Activated CD4-positive, alpha-beta T cell treated with anti-CD3 and anti-CD28 coated beads for 36 hours (primary cell): ENCODE measurements around the gene SPATC1L. TPM values are rescaled to one million over a fixed set of nuclear protein-coding genes. Genes with fewer than 3 reads are reported as not detected.
A peak's percentile ranks its signal among the peaks of the same experiment; 100 is the strongest.

ENCODE experiments used
- ATAC-seq: fragments of 200-7000 bp; cut with Tn5 transposase; one replicate; pipeline ENCODE4 v1.10.0; 2021; ENCODE audit warnings: mild to moderate bottlenecking, moderate library complexity
- CTCF ChIA-PET: fragments of 350-600 bp; sonication (Branson Sonifier 250); formaldehyde crosslinking; loops from one replicate; lab custom pipeline; 2021; ENCODE audit warnings: antibody characterized with exemption; lab: Charles Lee
- POLR2A ChIA-PET: fragments of 350-600 bp; sonication (Branson Sonifier 250); formaldehyde crosslinking; loops from one replicate; lab custom pipeline; 2021; ENCODE audit warnings: antibody characterized with exemption, inconsistent platforms; lab: Charles Lee
- DNase-seq: peaks from one replicate; pipeline ENCODE4 v3.0.0-alpha.2; 2020
- H3K27ac Mint-ChIP-seq: one replicate; pipeline ENCODE4 v1.8.0; 2021; ENCODE audit warnings: mixed read lengths
- H3K27me3 Mint-ChIP-seq: one replicate; pipeline ENCODE4 v1.8.0; 2021; ENCODE audit warnings: mixed read lengths
- H3K36me3 Mint-ChIP-seq: one replicate; pipeline ENCODE4 v1.8.0; 2021; ENCODE audit warnings: low read depth, mixed read lengths
- H3K4me1 Mint-ChIP-seq: one replicate; pipeline ENCODE4 v1.8.0; 2021; ENCODE audit warnings: mixed read lengths
- H3K4me3 Mint-ChIP-seq: one replicate; pipeline ENCODE4 v1.8.0; 2021; ENCODE audit warnings: mild to moderate bottlenecking, moderate library complexity, mixed read lengths
- H3K9me3 Mint-ChIP-seq: one replicate; pipeline ENCODE4 v1.8.0; 2021; ENCODE audit warnings: low read depth, mixed read lengths
- intact Hi-C, 2 experiments: fragments of 100-400 bp; cut with DNase I in 1 of 2; cut with micrococcal nuclease in 1 of 2; formaldehyde crosslinking; loops; one replicate each; pipeline versions ENCODE4 v1.14.2 to v1.15.1; 2022 to 2024; cut with DNase I, micrococcal nuclease
- total RNA-seq, 2 experiments: library from RNA; stranded (reverse); gene quantifications; one replicate each; pipeline ENCODE4 v1.2.3, GENCODE V29; 2021

Gene SPATC1L
- total RNA-seq, 2 experiments from 2014 or later: 8.1 to 13.0 TPM

DNA sequence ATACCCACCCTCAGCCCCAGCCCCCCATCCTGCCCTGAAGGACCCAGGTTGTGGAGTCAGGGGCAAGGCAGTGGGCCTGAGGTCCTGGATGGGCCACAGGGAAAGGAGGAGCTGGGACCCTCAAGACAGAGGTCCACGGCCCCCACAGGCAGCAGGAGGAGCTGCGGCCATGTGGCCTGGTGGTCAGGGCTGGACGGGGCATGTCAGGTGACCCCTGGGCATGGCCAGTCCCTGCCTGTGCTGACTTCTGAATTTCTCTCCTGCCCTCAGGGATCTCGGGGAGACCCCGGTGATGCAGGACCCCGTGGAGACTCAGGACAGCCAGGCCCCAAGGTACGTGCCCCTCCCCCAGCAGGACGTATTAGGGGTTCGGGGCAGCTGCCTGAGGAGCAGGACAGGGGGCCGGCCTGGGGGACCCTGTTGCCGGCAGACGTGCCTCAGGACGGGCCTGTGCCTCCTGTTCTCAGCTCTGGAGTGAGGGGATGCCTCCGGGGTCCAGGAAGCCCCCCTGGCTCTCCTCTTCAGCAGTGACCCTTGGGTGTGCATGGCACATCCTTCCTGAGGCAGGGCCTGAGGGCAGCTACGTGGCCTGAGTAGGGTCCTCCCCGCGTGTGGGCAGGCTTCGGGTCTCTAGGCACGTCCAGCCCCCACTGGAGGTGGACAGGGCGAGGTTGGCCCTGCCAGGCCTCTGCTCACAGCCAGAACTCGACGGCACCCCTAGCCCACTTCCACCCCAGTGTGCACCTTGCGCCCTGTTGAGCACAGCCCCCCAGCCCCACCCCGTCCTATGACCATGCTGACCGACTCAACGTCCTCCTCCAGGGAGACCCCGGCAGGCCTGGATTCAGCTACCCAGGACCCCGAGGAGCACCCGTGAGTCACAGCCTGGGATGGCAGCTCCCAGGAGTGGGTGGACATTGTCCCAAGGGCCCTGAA is 62.7 kb downstream of the SPATC1L start:
- intact Hi-C loops: no loop called here
- Mint-ChIP-seq H3K4me1 (no peaks in the 10 kb centered on the region), H3K27ac (no peak overlapping the region), H3K36me3 (peaks cover 1% of the 10 kb centered on the region), H3K9me3 (no peaks in the 10 kb centered on the region), H3K4me3 (no peak overlapping the region), H3K27me3 (no peaks in the 10 kb centered on the region)
- ATAC-seq (no peak), DNase-seq (peak; percentile 3)
- ChIA-PET POLR2A (no interaction called here), CTCF (interaction anchor here (0.6 kb wide), 1 partner anchor 108 kb away, joined by 3 read pairs; no protein-coding TSS in a partner anchor)

DNA sequence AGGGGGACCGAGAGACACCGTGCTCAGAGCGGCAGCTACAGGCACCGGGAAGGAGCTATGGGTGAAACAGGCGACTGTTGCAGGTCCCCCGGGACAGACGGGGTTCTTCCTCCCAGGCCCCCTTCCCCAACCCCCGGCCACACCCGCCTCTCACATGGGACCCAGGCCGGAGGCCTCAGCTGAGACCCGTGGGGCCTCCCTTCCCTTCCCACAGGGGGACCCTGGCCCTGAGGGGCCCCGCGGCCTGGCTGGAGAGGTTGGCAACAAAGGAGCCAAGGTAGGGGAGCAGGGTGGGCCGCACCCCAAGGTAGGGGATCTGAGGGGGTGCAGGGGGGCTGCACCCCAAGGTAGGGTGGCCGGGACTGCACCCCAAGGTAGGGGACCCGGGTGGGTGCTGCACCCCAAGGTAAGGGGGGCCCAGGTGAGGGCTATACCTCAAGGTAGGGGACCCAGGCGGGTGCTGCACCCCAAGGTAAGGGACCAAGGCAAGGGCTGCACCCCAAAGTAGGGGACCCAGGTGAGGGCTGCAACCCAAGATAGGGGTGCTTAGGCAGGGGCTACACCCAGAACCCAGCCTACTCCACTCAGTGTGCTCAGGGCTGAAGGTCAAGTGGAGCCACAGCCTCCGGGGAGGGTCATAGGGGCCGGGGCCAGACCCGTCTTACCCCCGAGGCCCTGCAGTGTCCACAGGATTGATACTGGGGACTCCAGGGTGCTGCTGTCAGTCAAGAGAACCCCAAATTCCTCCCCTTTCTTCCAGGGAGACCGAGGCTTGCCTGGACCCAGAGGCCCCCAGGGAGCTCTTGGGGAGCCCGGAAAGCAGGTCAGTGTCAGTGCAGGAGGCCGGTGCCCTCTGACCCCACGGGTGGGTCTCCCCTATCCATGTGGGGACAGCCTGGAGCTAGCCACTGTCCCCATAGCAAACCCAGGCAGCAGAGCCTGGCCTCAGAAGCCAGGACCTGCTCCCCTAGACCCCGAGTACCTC is 63.7 kb downstream of the SPATC1L start:
- H3K27me3 Mint-ChIP-seq: no peaks in the 10 kb centered on the region
- H3K4me1 Mint-ChIP-seq: no peaks in the 10 kb centered on the region
- no peak overlapping the region for H3K27ac Mint-ChIP-seq
- H3K36me3 Mint-ChIP-seq: peaks cover 1% of the 10 kb centered on the region
- no peak overlapping the region for H3K4me3 Mint-ChIP-seq
- ATAC-seq (no peak), DNase-seq (peak; percentile 2)
- ChIA-PET CTCF (interaction anchor here (0.6 kb wide), 1 partner anchor 107 kb away, joined by 3 read pairs; no protein-coding TSS in a partner anchor), POLR2A (no interaction called here)
- intact Hi-C loops: no loop called here
- H3K9me3 Mint-ChIP-seq: no peaks in the 10 kb centered on the region

DNA sequence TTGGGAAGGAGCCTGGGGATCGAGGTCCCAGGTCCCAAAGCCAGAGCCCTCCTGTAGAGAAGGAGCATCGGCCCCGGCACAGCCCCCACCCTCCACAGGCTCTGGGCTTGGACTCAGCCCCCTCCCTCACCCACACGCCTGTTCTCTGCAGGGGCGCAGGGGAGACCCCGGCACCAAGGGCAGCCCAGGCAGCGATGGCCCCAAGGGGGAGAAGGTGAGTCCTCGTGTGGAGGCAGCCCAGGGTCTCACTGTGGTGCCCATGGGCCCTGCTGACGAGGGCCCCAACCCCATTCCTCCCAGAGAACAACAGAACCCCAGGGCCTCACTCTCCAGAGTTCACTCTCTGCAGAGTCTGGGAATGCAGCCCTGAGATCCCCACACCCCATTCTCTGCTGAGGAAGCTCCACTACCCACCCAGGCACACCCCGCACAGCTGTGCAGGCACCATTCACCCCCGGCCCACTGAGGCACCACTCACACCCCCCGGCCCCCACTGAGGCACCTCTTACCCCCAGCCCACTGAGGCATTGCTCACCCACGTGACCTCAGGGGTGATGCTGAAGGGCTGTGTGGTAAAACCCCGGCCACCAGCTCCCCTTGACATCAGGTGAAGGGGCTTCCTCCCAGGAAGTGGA is 64.5 kb downstream of the SPATC1L start:
- no peak for ATAC-seq
- Mint-ChIP-seq H3K27ac (no peak overlapping the region), H3K4me1 (no peaks in the 10 kb centered on the region), H3K9me3 (no peaks in the 10 kb centered on the region), H3K4me3 (no peak overlapping the region), H3K36me3 (peaks cover 1% of the 10 kb centered on the region), H3K27me3 (no peaks in the 10 kb centered on the region)
- CTCF ChIA-PET: no interaction called here
- POLR2A ChIA-PET: no interaction called here
- intact Hi-C loops: no loop called here
- DNase-seq: no peak

DNA sequence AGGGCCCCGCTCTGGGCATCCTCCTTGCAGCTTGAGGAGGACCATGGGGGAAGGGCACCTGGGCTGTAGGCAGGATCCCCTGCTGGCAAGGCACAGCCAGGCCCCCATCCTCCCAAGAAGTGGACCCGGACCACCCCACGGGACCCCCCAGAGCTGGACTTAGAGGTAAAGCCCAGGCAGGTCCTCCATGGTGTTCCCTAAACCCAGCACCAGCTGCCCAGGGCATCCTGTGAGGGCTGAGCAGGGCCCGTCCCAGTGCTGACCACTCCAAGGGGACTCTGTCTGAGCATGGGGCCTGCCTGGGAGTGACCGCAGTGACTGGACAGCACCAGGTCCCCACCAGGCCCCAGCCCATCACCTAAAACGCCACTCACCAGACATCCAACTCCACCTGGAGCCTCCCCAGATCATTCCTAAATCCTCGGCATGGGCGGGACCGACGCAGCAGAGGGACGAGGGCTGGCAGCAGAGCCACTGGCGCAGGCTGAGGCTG is 65.1 kb downstream of the SPATC1L start:
- H3K4me3 Mint-ChIP-seq: no peak overlapping the region
- POLR2A ChIA-PET: no interaction called here
- DNase-seq: peak; percentile 2
- intact Hi-C loops: no loop called here
- CTCF ChIA-PET: no interaction called here
- H3K27ac Mint-ChIP-seq: no peak overlapping the region
- no peaks in the 10 kb centered on the region for H3K4me1 Mint-ChIP-seq
- H3K9me3 Mint-ChIP-seq: no peaks in the 10 kb centered on the region
- ATAC-seq: no peak
- no peaks in the 10 kb centered on the region for H3K27me3 Mint-ChIP-seq
- peaks cover 1% of the 10 kb centered on the region for H3K36me3 Mint-ChIP-seq

DNA sequence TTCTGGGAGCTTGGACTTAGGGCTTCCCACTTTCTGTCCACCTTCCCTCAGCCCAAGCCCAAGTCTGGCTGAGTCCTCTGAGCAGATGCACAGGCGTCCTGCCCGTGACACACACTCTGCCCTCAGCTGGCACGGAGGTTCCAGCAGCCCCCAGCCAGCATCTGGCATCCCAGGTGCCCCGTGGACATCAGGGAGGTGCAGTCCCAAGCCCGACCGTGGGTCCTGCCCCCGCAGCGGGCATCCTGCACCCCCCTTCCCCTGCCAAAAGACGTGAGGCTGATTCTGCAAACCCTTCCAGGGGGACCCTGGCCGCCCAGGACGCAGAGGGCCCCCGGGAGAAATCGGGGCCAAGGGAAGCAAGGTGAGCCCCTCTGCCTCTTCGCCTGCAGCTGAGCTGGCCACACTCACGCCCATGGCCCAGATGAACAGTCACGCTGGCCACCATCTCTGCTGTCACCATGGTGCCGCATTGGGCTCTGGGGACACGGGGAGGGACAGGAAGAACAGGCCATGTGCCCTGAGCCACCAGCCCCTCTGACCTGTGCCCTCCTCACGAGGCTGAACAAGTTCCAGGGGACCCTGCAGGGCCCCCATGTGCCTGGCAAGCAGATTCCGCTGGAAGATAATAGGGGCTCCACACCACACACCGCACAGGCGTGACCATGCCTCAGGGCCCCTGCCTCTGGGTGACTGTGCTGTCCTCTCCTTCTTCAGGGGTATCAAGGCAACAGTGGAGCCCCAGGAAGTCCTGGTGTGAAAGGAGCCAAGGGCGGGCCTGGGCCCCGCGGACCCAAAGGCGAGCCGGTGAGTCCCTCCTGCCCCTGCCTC is 65.7 kb downstream of the SPATC1L start:
- Mint-ChIP-seq H3K27me3 (no peaks in the 10 kb centered on the region), H3K27ac (no peak overlapping the region), H3K36me3 (peaks cover 1% of the 10 kb centered on the region), H3K4me1 (no peaks in the 10 kb centered on the region), H3K4me3 (no peak overlapping the region), H3K9me3 (no peaks in the 10 kb centered on the region)
- DNase-seq (peak; percentile 1), ATAC-seq (no peak)
- intact Hi-C loops: no loop called here
- ChIA-PET POLR2A (no interaction called here), CTCF (no interaction called here)

DNA sequence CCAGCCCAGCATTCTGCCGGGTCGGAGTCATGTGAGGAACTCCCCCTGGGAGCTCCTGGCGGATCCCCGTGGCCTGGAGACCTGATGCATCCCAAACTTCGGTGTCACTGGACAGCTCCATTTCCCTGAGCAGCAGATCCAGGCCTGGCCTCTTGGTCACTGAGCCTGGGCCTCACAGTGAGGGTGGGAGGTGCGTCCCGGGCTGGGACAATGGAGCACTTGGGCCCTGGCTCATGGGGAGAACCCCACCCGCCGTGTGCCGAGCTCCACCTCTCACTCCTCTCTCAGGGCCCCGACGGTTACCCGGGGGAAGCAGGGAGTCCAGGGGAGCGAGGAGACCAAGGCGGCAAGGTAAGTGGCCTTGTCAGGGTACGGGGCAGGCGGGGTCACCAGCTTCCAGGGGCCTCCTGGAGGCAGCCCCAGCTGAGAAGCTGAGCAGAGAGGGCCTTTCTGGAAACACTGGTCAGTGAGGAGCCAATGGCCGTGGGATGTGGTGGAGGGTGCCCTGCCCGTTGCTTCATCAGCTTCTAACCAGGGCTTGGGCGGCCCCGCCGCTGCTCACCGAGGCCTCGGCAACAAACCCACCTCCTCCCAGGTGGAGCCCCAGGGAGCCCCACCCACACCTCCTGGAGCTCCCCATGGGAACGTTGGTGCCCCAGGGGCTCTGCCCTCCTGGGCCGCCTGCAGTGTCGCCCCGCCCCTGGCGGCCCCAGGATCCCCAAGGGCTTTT is 66.5 kb downstream of the SPATC1L start:
- intact Hi-C loops: no loop called here
- Mint-ChIP-seq H3K27me3 (no peaks in the 10 kb centered on the region), H3K4me1 (no peaks in the 10 kb centered on the region), H3K36me3 (peaks cover 1% of the 10 kb centered on the region), H3K27ac (no peak overlapping the region), H3K4me3 (no peak overlapping the region), H3K9me3 (no peaks in the 10 kb centered on the region)
- ATAC-seq: no peak
- ChIA-PET POLR2A (interaction anchor here (0.6 kb wide), 1 partner anchor 25 kb away, joined by 3 read pairs; no protein-coding TSS in a partner anchor), CTCF (no interaction called here)
- DNase-seq: peak; percentile 3

DNA sequence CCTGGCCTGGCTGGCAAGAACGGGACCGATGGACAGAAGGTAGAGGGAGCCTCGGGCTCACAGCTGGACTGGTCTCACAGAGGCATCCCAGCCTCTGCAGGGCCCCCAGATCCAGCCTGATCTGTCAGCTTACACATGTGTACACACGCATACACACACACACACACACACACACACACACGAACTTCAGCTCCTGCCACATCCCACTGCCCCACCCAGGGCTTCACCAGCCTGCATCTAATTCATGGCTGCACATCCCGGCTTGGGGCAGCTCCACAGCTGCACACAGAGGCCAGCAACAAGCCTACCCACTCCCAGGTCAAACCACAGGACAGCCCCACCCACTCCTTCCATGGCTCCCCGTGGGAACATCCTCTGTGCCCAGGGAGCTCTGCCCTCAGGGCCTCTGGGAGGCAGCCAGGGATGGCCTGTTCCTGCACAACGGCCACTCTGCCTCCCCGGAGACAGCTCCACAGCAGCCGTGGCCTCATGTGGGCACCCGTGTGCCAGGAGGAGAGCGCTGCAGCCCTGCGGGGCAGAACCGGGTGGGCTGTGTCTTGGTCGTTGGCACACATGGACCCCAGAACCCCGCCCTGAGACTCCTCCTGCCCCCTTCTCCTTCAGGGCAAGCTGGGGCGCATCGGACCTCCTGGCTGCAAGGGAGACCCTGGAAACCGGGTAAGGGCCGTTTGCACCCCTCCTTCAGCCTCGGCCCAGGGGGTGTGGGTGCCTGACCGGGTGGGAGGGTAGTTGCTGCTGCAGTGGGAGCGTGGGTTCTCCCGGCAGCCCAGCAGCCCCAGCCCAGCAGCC is 67.3 kb downstream of the SPATC1L start:
- no peak overlapping the region for H3K27ac Mint-ChIP-seq
- H3K4me1 Mint-ChIP-seq: no peaks in the 10 kb centered on the region
- ChIA-PET CTCF (interaction anchor here (0.6 kb wide), 1 partner anchor 55 kb away, joined by 3 read pairs; no protein-coding TSS in a partner anchor), POLR2A (interaction anchor here (0.6 kb wide), 1 partner anchor 26 kb away, joined by 3 read pairs; no protein-coding TSS in a partner anchor)
- peaks cover 1% of the 10 kb centered on the region for H3K36me3 Mint-ChIP-seq
- no peak for ATAC-seq
- H3K27me3 Mint-ChIP-seq: no peaks in the 10 kb centered on the region
- H3K9me3 Mint-ChIP-seq: no peaks in the 10 kb centered on the region
- DNase-seq: peak; percentile 2
- intact Hi-C loops: no loop called here
- no peak overlapping the region for H3K4me3 Mint-ChIP-seq

DNA sequence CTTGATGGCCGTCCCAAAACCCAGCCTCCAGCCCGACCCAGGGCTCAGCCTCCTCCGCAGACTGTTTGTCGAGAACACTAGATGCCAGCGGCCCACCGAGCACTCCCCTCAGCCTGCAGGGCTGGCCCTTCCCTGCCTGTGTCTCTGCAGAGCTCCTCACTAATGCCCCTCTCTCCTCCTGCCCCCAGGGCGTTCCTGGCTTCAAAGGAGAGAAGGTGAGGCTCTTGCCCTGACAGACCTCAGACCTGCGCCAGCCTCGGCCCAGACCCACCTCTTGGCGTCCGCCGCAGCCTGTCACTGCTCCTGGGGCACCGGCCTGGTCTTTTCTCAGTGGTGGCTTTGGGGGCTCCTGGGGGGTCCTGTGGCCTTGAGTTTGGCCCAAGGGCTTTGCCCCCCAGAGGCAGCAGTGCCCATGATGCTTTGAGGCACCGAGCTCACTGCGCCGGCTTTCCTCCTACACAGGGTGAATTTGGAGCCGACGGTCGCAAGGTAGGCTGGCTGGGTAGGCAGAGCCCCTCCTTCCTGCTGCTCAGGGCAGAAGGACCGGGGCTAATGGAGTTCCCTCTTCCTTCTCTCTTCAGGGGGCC is 68.0 kb downstream of the SPATC1L start:
- peaks cover 1% of the 10 kb centered on the region for H3K36me3 Mint-ChIP-seq
- CTCF ChIA-PET: interaction anchor here (0.6 kb wide), 1 partner anchor 54 kb away, joined by 3 read pairs; no protein-coding TSS in a partner anchor
- no peak overlapping the region for H3K27ac Mint-ChIP-seq
- peak; percentile 0 for DNase-seq
- intact Hi-C loops: no loop called here
- POLR2A ChIA-PET: no interaction called here
- H3K9me3 Mint-ChIP-seq: no peaks in the 10 kb centered on the region
- ATAC-seq: no peak
- H3K27me3 Mint-ChIP-seq: no peaks in the 10 kb centered on the region
- no peaks in the 10 kb centered on the region for H3K4me1 Mint-ChIP-seq
- no peak overlapping the region for H3K4me3 Mint-ChIP-seq
